Peyer's patch (tissue), 4 donors: ENCODE results near the gene CPSF4L.

Experiments
- CTCF ChIP-seq, 6 experiments: fragments of 450-650 bp in 4 of 6; fragments of 200-600 bp in 2 of 6; sonication (generic) in 1 of 6; IDR thresholded peaks; one replicate each; pipeline ENCODE4 v1.5.1; 2017 to 2019; ENCODE audit warnings: antibody characterized with exemption in 6 of 6, mild to moderate bottlenecking in 3 of 6, moderate library complexity in 1 of 6
- POLR2A ChIP-seq, 2 donors: fragments of 450-650 bp; IDR thresholded peaks; one replicate each; pipeline ENCODE4 v1.5.1; 2017; ENCODE audit warnings: antibody characterized with exemption in 2 of 2, mild to moderate bottlenecking in 2 of 2, moderate library complexity in 2 of 2

- TF ChIP-seq CTCF (IDR thresholded peaks at IDR 0.05), result no peak
- TF ChIP-seq POLR2A (IDR thresholded peaks at IDR 0.05), result no peak
Observed at GRCh38 chr17:73227379-73227778, 34.3 kb downstream of the CPSF4L start.
